Eye (tissue), 1 donor: Measurements from ENCODE around the gene EEF1AKMT3.

Experiments used
- DNase-seq: peaks from one replicate; pipeline ENCODE4 v3.0.0-alpha.2; 2015

Gene EEF1AKMT3

DNA sequence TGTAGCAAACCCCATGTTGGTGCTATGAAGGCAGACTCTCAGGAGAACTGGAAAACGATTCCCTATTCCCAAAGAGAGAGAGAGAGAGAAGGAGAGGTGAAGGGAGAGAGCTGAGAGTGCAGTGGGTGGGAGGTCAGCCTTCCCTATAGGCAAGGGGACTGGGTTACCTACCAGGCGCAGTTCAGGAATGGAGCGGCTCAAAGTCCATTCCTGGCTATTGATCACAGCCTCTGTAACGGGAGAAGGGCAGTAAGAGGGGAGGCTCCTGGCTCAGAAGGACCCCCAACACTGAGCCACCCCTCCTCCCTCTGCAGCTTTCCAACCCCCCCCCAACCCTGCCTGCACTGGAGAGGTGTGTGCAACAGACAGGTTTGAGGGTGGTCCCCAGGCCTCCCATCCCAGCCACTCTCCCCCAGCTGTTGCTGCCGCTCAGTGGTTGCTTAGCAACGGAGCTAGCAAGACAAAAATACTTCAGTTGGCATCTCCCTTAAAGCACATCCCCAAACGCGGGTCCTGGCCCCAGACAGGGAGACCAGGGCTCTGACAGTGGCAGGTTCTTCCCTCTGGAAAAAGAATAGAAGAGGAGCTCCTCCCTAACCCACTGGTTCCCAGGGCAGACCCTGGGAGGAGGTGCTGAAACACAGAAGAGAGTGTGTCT lies 37.1 kb upstream of the EEF1AKMT3 start:
- DNase-seq, result peak; percentile 73

DNA sequence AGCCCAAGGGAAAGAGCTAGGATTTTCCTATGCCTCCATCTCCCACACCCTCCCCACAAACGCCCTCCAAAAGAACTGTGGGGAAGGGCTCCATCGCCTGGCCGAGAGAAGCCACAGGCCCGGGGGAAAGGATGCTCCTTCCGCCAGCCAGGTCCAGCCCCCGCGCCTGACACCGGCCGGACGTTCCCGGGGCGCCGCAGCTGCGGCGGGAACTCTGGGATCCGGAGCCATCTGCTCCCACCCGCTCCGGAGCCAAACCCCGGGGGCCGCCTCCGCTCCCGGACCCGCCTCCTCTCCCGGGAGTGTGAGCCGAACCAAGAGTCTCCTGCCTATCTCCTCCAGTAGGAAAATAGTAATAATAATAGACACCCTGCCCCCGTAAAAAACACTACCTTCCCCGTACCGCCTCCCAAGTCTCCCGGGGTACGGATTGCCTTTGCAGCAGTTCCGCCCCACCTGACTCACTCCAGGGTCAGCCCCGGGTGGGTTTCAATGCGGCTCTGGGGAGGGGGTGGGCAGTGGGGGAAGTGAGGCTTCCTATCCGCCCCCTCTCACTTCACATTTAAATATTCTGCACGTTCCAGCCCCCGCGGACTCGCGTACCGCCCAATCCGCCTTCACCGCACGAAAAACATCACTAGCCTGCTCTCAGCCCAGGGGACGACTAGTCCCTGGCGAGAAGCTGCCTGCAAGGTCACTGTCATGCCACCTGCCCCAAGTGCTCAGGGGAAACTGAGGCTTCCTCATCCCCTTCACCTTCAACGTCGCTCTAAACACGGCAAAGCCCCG lies 36.3 kb upstream of the EEF1AKMT3 start:
- DNase-seq, result peak; percentile 74

DNA sequence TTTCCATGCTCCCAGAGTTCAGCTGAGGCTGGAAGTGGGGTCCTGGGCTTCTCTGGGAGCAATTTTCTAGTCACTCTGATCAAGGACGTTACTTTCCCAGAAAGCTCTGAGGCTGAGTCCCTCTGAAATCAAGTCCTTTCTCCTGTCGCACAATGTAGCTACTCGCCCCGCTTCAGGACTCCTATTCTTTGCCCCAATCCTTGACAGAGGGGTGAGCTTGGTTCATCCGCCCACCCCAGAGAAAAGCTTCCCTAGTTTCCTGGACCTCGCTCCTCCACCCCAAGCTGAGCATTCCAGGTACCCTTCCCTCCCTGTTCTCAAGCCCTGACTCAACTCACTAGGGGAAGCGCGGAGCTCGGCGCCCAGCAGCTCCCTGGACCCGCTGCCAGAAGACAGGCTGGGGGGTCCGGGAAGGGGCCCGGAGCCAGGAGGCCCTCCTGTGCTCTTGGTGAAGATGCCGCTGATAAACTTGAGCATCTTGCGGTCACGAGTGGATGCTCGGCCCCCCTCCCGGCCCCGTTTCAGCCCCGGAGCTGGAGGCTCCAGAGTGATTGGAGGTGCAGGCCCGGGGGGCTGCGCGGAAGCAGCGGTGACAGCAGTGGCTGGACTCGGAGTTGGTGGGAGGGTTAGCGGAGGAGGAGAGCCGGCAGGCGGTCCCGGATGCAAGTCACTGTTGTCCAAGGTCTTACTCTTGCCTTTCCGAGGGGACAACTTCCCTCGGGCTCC lies 35.5 kb upstream of the EEF1AKMT3 start:
- DNase-seq, result peak; percentile 48

DNA sequence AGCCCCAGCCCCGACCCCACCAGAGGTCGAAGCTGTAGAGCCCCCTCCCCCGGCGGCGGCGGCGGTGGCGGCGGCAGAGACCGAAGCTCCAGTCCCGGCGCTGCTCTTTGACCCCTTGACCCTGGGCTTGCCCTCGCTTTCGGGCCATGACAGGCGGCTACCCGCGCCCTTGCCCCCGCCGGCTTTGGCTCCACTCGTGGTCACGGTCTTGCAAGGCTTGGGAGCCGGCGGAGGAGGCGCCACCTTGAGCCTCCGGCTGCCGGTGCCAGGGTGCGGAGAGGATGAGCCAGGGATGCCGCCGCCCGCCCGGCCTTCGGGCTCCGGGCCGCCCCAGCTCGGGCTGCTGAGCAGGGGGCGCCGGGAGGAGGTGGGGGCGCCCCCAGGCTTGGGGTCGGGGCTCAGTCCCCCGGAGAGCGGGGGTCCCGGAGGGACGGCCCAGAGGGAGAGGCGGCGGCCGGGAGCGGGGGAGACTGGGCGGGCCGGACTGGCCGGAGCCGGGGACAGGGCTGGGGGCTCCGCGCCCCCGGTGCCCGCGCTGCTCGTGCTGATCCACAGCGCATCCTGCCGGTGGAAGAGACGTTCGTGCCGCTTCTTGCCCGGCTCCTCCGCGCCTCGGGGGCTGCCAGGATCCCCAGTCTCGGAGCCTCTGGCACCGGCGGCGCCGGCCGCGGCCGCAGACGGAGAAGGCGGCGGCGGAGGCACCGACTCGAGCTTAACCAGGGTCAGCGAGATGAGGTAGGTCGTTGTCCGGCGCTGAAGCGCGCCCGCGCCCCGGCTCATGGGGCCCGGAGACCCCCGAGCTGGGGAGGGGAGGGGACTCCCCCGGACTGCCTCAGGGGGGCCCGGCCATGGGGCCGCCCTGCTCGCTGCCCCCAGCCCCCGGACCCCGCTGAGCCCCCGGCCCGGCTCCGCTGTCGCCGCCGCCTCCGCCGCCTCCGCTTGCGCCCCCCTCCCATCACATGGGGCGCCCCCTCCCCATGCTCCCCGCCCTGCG lies 34.6 kb upstream of the EEF1AKMT3 start:
- peak; percentile 71 for DNase-seq

DNA sequence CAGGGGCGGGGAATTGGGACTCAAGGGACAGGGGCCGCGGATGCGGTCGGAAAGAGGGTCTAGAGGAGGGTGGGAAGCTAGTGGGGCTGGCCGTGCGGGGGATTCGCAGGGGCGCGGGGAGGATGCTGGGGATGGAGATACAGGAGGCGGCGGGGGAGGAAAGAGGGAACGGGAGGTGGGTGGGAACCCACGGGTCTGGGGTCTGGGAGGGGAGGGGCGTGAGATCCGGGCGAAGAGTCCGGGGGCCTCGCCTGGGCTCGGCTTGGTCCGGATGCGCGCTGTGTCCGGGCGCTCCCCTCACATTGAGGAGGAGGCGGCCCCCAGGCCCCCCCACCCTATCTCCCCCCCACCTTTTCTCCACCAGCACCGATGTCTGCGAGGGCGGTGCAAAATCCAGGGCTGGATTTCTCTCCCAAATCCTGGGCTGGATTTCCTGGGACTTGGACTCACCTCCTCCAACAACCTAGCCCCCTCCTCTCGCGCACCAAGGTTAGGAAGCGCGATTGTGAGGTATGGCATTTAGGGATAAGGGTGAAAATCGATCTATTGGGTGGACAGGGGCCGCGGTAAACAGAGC lies 33.7 kb upstream of the EEF1AKMT3 start, which contains the start of gene AGAP2:
TSS of gene AGAP2 (minus strand) at position 82 of the 577 bp plus-strand sequence. CDS start 496 bp downstream, outside the sequence.
- peak; percentile 87 for DNase-seq

DNA sequence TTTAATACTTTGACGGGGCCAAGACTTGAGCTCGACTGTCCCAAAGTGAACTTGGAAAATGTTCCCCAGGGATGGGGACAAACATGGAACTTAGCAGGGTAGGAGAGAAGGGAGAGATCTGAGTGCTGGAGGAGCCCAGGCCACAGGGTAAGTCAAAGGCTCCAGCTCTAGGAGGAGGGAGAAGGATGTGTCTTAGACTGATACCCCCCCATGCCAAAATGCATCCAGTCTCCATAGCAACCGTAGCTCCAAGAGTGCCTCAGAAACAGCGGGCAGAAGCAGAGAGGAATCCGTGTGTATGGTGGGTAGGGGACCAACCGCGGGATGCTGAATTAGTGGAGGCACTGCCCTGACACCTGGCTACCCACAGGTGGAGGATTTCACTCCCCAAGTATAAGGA lies 33.0 kb upstream of the EEF1AKMT3 start:
- DNase-seq, result no peak

DNA sequence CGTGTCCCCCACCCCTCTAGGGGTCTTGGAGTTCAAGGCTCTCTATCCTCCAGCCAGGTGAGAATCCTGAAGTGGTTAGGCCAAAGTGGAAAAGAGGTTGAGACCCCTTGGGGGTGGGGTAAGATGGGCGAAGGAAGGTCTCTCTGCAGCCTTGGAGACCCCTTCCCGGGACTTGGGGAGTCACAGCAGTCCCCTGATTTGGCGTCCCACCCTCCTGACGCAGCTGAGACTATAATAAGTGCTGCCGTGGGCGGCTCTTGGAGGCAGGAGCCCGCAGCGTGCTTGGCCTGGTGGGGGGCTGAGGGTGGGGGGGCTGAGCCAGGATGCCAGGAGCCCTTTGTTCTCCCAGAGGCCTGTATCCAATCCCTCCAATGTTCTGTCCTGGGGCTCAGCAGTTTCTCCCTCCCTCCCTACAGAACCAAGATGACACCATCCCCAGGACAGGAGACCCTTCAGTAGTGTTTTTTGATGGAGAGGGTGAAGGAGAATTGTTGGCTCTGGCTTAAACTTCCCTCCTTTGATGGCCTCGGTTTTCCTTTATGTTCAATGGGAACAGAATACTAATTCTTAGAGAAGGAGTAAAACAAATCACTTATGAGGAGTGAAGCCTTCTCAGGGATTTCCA lies 32.4 kb upstream of the EEF1AKMT3 start:
- no peak for DNase-seq

DNA sequence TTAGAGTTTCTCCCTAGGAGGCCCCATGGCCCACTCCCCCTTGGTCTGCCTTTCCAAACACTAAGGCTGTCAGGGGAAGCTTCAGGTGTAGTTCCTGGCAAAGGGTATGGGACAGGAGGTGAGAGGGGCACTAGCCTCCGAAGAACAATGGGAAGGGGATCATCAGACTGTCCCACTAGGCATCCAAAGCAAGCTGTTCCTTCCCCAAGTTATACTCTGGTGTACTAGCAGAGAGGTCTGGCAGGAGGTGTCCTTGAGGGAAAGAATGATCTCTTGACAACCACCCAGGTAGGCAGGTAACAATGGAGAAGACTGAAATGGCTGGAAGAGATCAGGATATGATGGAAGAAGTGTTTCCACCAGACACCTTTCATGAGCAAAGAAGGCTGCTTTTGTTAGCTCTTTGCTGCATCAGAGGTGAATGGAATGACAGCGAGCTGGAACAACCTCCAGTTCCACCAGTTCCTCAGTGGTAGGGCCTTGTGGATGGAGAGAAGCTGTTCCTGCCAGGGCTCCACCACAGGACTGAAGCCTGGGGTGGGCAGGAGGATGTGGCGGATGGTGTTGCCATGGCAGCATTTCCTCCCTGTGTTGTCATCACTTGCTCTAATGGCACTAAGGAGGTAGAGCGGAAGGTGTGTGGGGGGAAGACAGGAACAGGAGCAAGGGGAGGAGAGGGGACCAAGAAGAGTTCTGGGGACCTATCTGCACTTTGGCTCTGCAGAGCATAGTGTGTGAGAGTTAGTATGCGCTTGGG lies 31.6 kb upstream of the EEF1AKMT3 start:
- DNase-seq, result no peak

DNA sequence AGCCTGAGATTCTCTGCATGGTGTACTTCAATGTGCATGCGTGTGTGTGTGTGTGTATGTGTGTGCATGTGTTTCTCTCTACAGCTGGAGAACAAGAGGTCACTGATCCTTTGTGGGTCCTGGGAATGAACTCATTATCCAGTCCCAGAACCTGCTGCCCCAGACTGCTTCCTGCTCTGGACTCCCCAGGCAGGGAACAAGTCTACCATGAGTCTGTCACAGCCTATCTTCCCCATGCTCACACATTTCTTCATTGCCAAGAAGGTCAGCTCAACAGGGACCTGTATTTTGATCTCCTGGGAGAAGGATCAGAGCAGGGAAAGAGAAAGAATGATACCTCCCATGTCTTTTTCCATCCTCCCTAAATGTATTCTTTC lies 31.0 kb upstream of the EEF1AKMT3 start:
- no peak for DNase-seq

DNA sequence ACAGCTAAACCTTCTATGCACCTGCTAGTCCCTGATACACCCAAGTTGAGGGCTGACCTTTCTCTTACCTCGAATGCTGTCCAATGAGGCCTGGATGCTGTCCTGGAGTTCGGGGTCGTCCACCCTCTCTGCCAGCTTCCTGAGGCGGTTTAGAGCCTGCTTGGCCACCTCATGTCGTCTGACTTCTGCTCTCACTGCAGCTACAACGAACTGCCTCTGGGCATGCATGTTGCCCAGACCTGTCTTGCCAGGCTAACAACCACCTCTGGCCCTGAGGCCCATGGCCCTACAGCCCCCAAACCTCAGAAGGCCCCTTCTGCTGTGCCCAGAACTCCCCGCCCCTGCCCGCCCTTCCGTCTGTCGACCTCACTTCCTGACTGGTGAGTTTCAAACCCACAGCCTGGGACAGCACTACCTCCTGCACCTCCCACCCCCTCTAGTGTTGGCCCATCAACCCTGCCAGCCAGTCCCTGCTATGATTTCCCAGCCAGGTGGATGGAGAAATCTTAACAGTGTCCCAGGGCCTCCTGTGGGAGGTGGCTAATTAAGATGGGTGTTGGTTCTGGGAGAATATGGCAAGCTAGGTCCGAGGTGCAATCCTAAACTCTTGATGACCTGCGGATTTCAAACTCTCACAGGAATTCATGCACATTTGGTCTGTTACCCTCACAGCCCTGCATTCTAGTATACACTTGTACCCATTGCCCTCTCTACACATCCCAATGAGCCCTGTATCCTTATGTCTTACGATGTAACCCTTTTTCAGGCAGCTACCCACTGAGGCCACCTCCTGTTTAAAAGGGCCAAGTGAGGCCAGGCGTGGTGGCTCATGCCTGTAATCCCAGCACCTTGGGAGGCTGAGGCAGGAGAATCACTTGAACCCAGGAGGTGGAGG lies 30.3 kb upstream of the EEF1AKMT3 start:
- DNase-seq, result no peak

DNA sequence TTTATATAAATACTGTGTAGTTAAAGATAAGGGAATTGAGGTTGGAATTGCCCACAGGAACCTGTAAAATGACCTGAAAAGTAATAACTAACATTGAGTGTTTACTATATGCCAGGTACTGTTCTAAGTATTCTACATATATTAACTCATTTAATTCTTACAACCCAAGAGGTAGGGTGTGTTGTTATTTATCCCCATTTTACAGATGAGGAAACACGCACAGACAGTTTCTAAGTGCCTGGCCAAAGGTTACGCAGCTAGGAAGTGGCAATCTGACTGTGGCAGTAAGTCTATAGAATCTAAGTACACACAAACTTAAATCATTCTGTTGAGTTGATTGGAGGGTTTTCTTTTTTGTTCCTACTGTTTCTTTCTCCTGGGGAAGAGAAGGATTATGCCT lies 28.6 kb upstream of the EEF1AKMT3 start:
- no peak for DNase-seq

DNA sequence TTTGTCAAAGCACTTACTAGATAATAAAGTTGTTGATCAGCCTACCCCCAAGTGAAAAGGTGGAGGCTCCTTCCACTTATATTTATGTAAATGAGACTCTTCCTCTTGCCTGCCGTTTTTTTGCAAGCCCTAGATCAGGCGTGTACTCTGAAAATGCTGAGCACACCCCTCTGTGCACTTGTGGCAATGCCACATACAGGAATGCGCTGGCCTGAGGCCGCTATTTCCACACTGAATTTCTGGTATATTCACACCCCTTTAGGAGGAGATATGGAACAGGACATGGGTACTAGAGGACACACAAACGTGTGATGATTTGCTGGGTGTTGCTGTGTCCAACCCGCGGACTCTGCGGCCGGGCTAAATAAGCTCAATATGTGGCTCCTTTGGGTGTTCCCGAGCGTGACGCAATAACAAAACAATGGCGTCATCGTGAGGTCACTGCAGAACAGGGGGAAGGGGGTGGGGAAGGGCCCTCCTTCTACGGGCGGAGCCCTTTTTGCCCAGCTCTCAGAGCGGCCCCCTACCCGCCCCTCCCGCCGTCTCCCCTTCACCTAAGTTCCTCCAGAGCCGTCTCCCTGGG lies 28.1 kb upstream of the EEF1AKMT3 start:
- no peak for DNase-seq

DNA sequence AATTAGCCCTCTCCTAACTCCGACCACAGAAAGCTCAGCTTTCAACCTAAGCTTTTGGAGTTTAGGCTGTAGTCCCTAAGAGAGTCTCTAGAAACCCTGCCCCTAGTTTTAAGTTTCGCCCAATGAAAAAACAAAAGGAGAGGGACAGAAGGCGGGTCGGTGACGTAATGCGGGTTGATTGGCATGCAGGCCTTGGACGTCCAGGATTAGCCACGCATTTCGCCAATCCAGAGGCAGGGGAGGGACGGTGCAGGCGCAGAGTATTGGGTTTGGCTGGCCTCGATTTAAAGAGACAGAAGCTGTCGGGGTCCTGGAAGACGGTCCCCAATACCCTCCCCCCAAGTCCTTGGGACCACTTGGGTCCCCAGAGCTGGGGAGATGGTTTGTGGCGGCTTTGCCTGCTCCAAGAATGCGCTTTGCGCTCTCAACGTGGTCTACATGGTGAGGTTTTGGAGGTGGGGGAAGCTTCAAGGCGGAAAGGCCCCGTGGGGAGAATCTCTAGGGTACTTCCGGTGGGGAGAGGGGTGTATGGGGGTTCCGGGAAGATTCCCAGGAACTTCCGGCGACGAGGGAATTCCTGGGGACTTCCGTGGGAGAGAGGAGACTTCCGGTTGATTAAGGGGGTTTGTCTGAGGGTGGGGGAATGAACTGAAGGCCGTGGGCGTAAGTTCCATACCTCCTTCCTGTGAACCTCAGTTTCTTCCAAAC lies 27.5 kb upstream of the EEF1AKMT3 start, which contains the start of gene TSPAN31:
TSS of gene TSPAN31 (plus strand) at position 263 of the 708 bp plus-strand sequence. CDS start at position 379, 116 bp downstream.
- peak; percentile 99 for DNase-seq

DNA sequence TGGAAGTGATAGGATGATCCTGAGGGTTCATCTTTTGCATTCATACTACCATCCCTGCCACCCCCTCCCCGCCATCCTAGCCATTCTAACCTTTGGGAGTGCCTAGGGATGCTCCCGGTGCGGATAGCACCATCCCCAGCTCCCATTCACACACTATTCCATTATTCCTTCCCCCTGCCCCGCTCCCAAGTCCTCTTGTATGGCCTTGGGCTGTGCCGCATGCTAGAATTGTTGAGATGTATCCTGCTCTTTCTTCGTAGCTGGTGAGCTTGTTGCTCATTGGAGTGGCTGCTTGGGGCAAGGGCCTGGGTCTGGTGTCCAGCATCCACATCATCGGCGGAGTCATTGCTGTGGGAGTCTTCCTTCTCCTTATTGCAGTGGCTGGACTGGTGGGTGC lies 26.9 kb upstream of the EEF1AKMT3 start:
- no peak for DNase-seq

DNA sequence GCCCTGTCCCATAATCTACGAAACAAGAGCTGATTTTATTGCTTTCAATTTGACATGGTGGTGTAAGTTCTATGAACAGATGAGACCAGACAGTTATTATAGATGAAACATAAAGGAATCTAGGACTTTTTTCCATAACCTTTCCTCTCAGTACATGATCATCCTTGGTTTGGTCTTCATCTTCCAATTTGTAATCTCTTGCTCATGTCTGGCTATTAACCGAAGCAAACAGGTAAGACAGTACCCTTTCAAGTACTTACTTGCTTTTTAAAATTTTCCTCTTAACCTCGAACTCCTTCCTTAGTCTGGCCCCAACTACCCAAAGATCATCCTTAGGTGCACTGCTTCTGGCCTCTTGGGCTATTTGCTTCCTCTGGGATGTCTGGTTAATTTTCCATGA lies 26.4 kb upstream of the EEF1AKMT3 start:
- DNase-seq, result no peak

DNA sequence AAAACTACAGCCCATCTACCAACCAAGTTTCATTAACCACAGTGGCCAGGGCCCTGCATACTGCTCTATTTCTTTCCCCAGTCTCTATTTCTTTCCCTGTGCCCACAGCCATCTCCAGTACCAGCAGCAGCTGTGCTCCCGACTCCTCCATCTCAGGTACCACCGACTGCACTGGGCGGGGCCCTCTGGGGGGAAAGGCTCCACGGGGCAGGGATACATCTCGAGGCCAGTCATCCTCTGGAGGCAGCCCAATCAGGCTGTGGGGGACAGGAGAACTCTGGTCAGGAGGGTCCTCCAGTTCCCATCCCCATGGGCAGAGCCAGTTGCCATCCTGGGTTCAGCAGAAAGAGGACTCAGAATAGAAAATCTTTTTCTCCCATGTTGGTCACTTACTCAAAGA lies 23.4 kb upstream of the EEF1AKMT3 start:
- DNase-seq, result no peak

DNA sequence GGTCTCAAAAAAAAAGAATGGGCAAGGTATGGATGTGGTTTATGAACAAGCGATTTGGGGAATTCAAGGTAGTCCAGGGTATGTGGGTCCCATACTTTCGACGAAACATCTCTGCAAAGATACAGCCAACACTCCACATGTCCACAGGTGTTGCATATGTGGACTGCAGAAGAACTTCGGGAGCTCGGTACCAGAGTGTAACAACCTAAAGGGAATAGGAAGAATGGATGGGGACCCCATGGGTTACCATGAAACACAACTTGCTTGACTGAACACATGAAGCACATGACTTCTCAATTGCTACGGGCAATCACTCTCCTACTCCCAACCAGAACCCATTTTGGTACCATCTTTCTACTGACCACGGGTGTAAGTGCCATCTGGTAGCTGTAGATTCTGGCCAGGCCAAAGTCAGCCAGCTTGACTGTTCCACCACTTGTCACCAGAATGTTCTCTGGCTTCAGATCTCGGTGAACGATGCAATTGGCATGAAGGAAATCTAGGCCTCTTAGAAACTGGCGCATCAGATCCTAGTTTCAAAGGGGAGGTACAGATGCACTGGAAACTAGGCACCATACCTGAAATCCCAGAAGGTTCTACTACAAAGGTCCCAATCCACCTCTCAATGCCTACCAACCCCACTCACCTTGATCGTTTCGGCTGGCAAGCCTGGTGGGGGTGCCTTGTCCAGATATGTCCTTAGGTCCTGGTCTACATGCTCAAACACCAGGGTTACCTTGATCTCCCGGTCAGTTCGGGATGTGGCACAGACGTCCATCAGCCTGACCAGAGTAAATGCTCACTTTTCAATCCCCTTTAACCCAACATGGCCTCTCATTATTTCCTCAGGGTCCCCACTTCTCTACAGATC lies 21.6 kb upstream of the EEF1AKMT3 start:
- no peak for DNase-seq

DNA sequence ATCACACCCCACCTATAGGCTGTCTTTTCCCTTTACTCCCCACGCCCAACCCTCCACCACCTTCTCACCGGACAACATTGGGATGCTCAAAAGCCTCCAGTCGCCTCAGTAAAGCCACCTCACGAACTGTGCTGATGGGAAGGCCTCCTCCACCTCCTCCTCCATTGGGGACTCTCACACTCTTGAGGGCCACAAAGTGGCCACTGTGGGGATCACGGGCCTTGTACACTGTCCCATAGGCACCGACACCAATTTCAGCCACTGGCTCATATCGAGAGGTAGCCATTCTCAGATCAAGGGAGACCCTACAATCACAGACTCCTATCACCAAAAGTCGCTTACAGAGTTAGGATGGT lies 21.0 kb upstream of the EEF1AKMT3 start:
- DNase-seq, result no peak
